Keratinocyte (primary cell): ENCODE data around the gene SERPINH1. TPM values are rescaled to one million over a fixed set of nuclear protein-coding genes. Genes with fewer than 3 reads are reported as not detected.
A peak's percentile ranks its signal among the peaks of the same experiment; 100 is the strongest.

Experiments
- DNase-seq: peaks from one replicate; pipeline ENCODE4 v3.0.0-alpha.2; 2011; ENCODE audit warnings: low read depth, missing footprints, low spot score
- FAIRE-seq: peaks from 2 replicates; lab custom pipeline; 2011; peaks lifted over from hg19 to GRCh38; lab: Jason Lieb, UNC
- H2AFZ ChIP-seq: 2 replicates; pipeline ENCODE4 v1.6.0; 2012; ENCODE audit warnings: low read length, control low read depth, inconsistent platforms; ENCODE audit not compliant: control insufficient read depth
- H3K27ac ChIP-seq: 2 replicates; pipeline ENCODE4 v1.5.1; 2011; ENCODE audit warnings: low read length; ENCODE audit not compliant: control insufficient read depth, insufficient read depth
- H3K27me3 ChIP-seq: 3 replicates; pipeline ENCODE4 v1.6.0; 2011; ENCODE audit warnings: low read length; ENCODE audit not compliant: control insufficient read depth, insufficient read depth; ENCODE audit errors: extremely low read depth
- H3K36me3 ChIP-seq, 2 experiments: 2 replicates in 1 of 2; 3 replicates in 1 of 2; pipeline ENCODE4 v1.5.1; 2011; ENCODE audit warnings: low read length in 2 of 2, mild to moderate bottlenecking in 1 of 2; ENCODE audit not compliant: control insufficient read depth in 2 of 2, insufficient read depth in 2 of 2; ENCODE audit errors: extremely low read depth in 1 of 2
- H3K4me1 ChIP-seq: 3 replicates; pipeline ENCODE4 v1.5.1; 2011; ENCODE audit warnings: low read length; ENCODE audit not compliant: control insufficient read depth, insufficient read depth; ENCODE audit errors: extremely low read depth
- H3K4me2 ChIP-seq: 3 replicates; pipeline ENCODE4 v1.6.0; 2011; ENCODE audit warnings: low read depth, low read length; ENCODE audit not compliant: control insufficient read depth, insufficient read depth; ENCODE audit errors: extremely low read depth
- H3K4me3 ChIP-seq, 3 experiments: fragments of 200-600 bp in 1 of 3; sonication (generic) in 1 of 3; 2 replicates in 2 of 3; 3 replicates in 1 of 3; pipeline ENCODE4 v1.5.1; 2011 to 2016; ENCODE audit warnings: low read length in 3 of 3, mild to moderate bottlenecking in 3 of 3, control low read depth in 2 of 3, inconsistent platforms in 1 of 3, low read depth in 1 of 3, mixed read lengths in 1 of 3, mixed run types in 1 of 3, moderate library complexity in 1 of 3; ENCODE audit not compliant: control insufficient read depth in 2 of 3, insufficient read depth in 2 of 3; ENCODE audit errors: extremely low read depth in 1 of 3
- H3K79me2 ChIP-seq: 2 replicates; pipeline ENCODE4 v1.6.0; 2012; ENCODE audit warnings: low read length; ENCODE audit not compliant: control insufficient read depth, insufficient read depth
- H3K9ac ChIP-seq: 3 replicates; pipeline ENCODE4 v1.6.0; 2011; ENCODE audit warnings: low read length; ENCODE audit not compliant: control insufficient read depth, insufficient read depth; ENCODE audit errors: extremely low read depth
- H3K9me1 ChIP-seq: 3 replicates; pipeline ENCODE4 v1.6.0; 2011; ENCODE audit warnings: low read length; ENCODE audit not compliant: control insufficient read depth, insufficient read depth; ENCODE audit errors: extremely low read depth
- H3K9me3 ChIP-seq: 2 replicates; pipeline ENCODE4 v1.5.1; 2012; ENCODE audit warnings: low read depth, low read length; ENCODE audit not compliant: control insufficient read depth
- H4K20me1 ChIP-seq: 3 replicates; pipeline ENCODE4 v1.6.0; 2011; ENCODE audit warnings: low read length; ENCODE audit not compliant: control insufficient read depth, insufficient read depth; ENCODE audit errors: extremely low read depth
- CTCF ChIP-seq, 3 experiments: IDR thresholded peaks in 1 of 3; conservative IDR thresholded peaks in 1 of 3; optimal IDR thresholded peaks in 1 of 3; 2 replicates in 2 of 3; 3 replicates in 1 of 3; pipeline versions ENCODE3 to v1.5.1; 2011; ENCODE audit warnings: low read length in 3 of 3, mild to moderate bottlenecking in 3 of 3, moderate library complexity in 2 of 3, control low read depth in 1 of 3, inconsistent platforms in 1 of 3; ENCODE audit not compliant: insufficient read depth in 2 of 3; ENCODE audit errors: extremely low read depth in 1 of 3
- EZH2 ChIP-seq: IDR thresholded peaks from one replicate; pipeline ENCODE4 v1.6.1; 2012; ENCODE audit warnings: inconsistent platforms, mild to moderate bottlenecking, low read length, moderate library complexity
- dilution Hi-C: fragments of 300-500 bp; cut with MboI; formaldehyde crosslinking; loops from one replicate; pipeline ENCODE4 v1.7.0; 2020; ENCODE audit warnings: low sequenced_read_pairs; ENCODE audit not compliant: extremely low pct_ligation_motif_present
- polyA plus RNA-seq, 5 experiments: library from polyadenylated mRNA; depleted of rRNA in 3 of 5; stranded (reverse) in 3 of 5; stranded (forward) in 1 of 5; unstranded in 1 of 5; fragments of >200 nt; gene quantifications; 1 replicate in 1 of 5; 2 replicates in 3 of 5; 3 replicates in 1 of 5; pipeline versions ENCODE4 v1.2.1 to v1.2.3, GENCODE V29; 2011 to 2012; ENCODE audit warnings: missing spikeins in 2 of 5, low read depth in 1 of 5, low replicate concordance in 1 of 5

Gene SERPINH1
- polyA plus RNA-seq, 1 donor (not counting 4 experiments of a cell fraction or from before 2014, with no cell fraction given), result 136 TPM

- H2AFZ ChIP-seq, result no peak overlapping the region
- dilution Hi-C loops, result no loop called here
- TF ChIP-seq EZH2 (no peak), CTCF (optimal IDR thresholded peaks at IDR 0.05 in 1 of 3, IDR thresholded peaks at IDR 0.05 in 1 of 3, conservative IDR thresholded peaks at IDR 0.05 in 1 of 3; ENCODE audit: extremely low read depth in 1 of 3, insufficient read depth in 2 of 3, low read length in 3 of 3) (no peak)
Measured at GRCh38 chr11:75591966-75592365, 29.9 kb downstream of the SERPINH1 start.

DNA sequence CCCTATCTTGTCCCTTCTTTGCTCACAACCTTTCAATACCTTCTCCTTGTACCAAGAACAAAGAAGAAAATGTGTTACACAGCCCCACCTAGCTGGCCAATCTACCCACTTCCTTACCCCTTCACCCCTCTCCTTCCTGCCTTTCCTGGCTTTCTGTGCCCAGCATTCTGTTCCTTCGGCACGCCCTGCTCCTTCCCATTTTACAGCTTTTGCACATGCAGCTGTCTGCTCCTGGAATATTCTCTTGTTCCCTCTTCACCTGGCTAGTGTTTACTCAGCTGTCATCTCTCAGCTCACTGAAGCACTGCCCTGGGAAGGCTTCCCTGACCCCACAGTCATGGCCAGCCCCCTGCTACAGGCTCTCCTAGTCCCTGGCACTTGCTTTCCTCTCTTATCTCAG is 30.7 kb downstream of the SERPINH1 start:
- Histone ChIP-seq H3K9me3 (no peaks in the 10 kb centered on the region), H3K36me3 (no peaks in the 10 kb centered on the region), H3K27me3 (no peaks in the 10 kb centered on the region), H3K79me2 (no peaks in the 10 kb centered on the region), H3K4me2 (no peak overlapping the region), H4K20me1 (no peaks in the 10 kb centered on the region), H3K9me1 (no peaks in the 10 kb centered on the region), H3K4me1 (no peaks in the 10 kb centered on the region), H3K4me3 (no peak overlapping the region), H3K9ac (no peak overlapping the region), H2AFZ (no peak overlapping the region), H3K27ac (no peak overlapping the region)
- peak in 1 of 3 experiments; percentile 40 for TF ChIP-seq CTCF (optimal IDR thresholded peaks at IDR 0.05 in 1 of 3, IDR thresholded peaks at IDR 0.05 in 1 of 3, conservative IDR thresholded peaks at IDR 0.05 in 1 of 3; ENCODE audit: extremely low read depth in 1 of 3, insufficient read depth in 2 of 3, low read length in 3 of 3)
- no peak for TF ChIP-seq EZH2
- DNase-seq (no peak), FAIRE-seq (no peak)
- dilution Hi-C loops, result no loop called here

More at GRCh38 chr11:75591966-75592365, 29.9 kb downstream of the SERPINH1 start:
- DNase-seq, result no peak
- no peak overlapping the region for H3K9ac ChIP-seq
- no peaks in the 10 kb centered on the region for H3K36me3 ChIP-seq
- no peaks in the 10 kb centered on the region for H3K9me3 ChIP-seq
- no peaks in the 10 kb centered on the region for H3K27me3 ChIP-seq
- H3K4me2 ChIP-seq, result no peak overlapping the region
- no peak for FAIRE-seq
- H4K20me1 ChIP-seq, result no peaks in the 10 kb centered on the region
- no peak overlapping the region for H3K4me3 ChIP-seq
- no peaks in the 10 kb centered on the region for H3K79me2 ChIP-seq
- H3K4me1 ChIP-seq, result no peaks in the 10 kb centered on the region
- no peak overlapping the region for H3K27ac ChIP-seq
- H3K9me1 ChIP-seq, result no peaks in the 10 kb centered on the region
